HG03135 (cell line): ENCODE results near the gene NTF4.
"Not testable (repeated sequence)": the region's sequence is repeated elsewhere in the genome, so short reads cannot be mapped to it uniquely, and the experiment has no call there.

ENCODE experiments used
- ATAC-seq: cut with Tn5 transposase; IDR thresholded peaks from one replicate; pipeline ENCODE4 v1.9.1; 2021; ENCODE audit warnings: mild to moderate bottlenecking, moderate library complexity; ENCODE audit not compliant: unreplicated experiment

The NTF4 gene

DNA sequence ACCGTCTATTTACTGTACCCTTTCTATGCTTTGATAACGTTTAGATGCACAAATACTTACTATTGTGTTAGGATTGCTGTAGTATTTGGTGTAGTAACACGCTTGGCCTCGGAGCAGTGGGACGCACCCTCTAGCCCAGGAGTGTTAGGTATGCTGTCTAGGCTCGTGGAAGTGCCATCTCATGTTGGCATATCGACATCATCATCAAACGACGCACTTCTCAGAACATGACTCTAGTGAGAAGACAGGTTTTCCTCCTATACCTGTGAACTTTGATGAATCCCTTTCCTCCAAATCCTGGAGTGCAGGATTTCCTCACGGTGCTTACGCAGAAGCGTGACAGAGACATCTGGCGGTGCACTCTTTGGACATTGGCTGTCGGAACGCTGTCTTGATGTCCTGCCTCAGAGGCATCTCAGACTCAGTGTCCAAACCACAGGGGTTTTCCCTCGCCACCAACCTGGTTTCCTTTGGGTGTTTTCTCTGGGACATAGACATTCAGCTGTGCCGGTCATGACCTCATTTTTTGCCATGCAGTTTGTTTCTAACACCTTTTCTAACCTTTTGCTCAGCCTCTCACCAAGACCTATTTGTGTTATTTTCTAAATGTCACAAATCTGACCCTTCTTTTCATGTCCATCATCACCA is 26.9 kb upstream of the NTF4 start:
- ATAC-seq: no peak

DNA sequence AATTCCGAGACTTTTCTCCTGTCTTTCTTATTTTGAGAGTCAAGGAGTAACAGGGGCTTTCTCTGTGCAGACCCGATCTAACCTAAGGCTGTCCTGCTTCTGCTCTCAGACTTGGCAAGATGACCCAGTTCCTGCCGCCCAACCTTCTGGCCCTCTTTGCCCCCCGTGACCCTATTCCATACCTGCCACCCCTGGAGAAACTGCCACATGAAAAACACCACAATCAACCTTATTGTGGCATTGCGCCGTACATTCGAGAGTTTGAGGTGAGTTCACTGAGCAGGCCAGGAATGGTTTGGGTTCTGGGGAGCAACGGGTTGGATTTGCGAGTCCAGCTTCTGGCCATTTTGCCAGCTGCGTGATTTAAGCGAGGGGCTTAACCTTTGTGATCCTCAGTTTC is 21.7 kb upstream of the NTF4 start:
- no peak for ATAC-seq

DNA sequence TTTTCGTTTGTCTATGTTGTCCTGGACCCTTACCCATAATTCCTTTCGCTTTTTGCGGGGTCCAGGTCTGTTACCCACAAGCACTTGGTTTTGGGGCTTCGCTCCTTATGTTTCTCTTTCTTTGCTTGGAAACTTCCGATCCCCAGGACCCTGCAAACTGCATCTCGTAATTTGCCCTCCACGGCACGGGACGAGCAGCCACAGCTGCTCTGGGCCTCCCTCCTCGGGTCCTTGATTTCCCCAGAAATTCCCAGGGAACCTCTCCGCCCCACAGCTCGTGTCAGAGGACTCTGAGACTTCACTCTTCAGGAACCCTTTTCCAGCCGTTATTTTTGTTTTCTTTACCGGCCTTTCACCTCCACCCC is 21.2 kb upstream of the NTF4 start:
- ATAC-seq: no peak

DNA sequence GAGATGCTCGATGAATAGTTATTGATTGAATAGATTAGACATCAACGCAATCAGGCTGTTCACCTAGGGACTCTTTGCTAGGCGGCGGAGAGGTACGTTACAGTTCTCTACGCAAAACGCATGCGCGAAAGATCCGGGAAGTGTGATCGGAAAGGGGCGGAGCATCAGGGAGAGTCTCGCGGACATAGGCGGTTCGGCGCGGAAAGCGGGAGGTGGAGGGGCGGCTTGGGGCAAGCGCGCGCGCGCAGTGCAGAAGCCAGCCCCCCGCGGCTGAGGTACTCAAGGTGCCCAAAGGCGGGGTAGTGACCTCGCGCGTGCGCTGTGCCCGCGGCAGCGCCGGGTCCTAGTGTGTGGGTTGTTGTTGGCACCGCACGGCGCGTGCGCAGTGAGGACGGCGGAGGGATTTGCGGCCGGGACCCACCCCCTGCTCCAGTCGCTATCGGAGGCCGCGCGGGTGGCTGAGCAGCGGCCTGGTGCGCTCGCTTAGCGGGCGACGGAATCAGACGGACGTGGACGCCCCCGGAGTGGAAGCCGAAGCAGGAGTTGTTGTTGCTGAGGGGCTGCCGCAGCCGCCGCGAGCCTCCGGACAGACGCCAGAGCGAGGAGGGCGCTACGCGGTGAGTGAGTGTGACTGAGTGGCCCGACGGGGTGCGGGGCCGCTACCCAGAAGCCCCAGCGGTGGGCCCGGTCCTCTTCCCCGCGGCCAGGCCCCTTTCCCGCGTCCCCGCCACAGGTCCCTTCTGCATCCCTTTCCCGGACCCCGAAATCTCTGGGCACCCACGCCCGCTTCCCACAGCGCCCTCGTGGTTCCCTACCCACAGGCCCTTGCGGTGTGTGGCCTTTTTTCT is 20.6 kb upstream of the NTF4 start, which contains the start of gene SNRNP70:
TSS of gene SNRNP70 (plus strand) at position 432 of the 848 bp plus-strand sequence. CDS start 964 bp downstream, outside the sequence.
- ATAC-seq: peak; percentile 88

DNA sequence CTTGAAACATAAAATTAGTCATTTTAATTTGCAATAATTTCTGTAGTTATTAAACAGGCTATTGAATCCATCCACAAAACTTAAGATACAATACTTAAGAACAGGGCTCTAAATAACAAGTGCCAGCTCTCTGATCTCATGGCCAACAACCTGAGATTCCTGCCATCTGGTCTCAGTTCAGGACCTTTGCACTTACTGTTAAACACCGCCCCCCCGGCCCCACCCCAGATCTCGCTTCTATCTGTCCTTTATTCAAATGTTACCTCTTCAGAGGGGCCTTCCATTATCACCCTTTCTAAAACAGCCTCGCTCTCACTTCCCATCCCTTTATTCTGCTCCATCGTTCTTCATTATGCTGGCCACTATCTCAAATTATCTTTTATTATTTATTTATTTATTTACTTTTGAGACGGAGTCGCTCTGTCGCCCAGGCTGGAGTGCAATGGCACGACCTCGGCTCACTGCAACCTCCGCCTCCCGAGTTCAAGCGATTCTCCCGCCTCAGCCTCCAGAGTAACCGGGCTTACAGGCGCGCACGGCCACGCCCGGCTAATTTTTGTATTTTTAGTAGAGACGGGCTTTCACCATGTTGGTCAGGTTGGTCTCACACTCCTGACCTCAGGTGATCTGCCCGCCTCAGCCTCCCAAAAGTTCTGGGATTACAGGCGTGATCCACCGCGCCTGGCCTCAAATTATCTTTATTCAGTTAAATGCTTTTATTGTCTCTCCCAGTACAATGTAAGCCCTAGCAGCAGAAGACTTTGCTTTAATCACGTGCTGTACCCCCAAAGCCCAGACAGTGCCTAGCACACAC is 19.8 kb upstream of the NTF4 start:
- no peak for ATAC-seq

DNA sequence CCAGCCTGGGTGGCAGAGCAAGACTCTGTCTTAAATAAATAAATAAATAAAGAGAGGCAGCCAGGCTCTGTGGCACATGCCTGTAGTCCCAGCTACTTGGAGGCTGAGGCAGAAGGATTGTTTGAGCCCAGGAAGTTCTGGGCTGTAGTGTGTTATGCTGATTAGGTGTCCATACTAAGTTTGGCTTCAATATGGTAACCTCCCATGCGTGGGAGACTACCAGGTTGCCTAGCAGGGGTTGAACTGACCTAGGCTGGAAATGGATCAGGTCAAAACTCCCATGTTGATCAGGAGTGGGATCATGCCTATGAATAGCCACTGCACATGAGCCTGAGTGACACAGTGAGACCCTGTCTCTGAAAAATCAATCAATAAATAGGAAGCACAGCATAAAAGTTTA is 16.7 kb upstream of the NTF4 start:
- no peak for ATAC-seq

DNA sequence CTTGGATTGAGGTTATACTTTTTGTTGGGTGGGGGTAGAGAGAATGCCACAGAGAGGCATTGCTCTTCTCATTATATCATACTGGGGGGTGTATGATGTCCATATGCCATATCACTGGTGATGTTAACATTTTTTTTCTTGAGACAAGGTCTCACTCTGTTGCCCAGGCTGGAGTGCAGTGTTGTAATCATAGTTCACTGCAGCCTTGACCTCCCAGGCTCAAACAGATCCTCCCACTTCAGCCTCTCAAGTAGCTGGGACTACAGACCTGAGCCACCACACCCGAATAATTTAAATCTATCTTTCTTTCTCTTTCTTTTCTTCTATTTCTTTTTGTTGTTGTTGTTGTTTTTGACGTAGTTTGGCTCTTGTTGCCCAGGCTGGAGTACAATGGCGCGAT is 15.8 kb upstream of the NTF4 start:
- no peak for ATAC-seq

DNA sequence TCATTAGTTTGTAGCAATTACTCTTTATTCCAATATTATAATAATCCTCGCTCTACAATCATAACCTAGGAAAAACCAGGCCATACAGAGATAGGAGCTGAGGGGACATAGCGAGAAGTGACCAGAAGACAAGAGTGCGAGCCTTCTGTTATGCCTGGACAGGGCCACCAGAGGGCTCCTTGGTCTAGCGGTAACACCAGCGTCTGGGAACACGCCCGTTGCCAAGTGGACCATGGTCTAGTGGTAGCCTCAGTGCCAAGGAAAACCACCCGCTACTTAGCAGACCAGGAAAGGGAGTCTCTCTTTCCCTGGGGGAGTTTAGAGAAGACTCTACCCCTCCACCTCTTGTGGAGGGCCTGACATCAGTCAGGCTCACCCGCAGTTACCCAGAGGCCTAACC is 10.3 kb upstream of the NTF4 start:
- ATAC-seq: not testable (repeated sequence)

DNA sequence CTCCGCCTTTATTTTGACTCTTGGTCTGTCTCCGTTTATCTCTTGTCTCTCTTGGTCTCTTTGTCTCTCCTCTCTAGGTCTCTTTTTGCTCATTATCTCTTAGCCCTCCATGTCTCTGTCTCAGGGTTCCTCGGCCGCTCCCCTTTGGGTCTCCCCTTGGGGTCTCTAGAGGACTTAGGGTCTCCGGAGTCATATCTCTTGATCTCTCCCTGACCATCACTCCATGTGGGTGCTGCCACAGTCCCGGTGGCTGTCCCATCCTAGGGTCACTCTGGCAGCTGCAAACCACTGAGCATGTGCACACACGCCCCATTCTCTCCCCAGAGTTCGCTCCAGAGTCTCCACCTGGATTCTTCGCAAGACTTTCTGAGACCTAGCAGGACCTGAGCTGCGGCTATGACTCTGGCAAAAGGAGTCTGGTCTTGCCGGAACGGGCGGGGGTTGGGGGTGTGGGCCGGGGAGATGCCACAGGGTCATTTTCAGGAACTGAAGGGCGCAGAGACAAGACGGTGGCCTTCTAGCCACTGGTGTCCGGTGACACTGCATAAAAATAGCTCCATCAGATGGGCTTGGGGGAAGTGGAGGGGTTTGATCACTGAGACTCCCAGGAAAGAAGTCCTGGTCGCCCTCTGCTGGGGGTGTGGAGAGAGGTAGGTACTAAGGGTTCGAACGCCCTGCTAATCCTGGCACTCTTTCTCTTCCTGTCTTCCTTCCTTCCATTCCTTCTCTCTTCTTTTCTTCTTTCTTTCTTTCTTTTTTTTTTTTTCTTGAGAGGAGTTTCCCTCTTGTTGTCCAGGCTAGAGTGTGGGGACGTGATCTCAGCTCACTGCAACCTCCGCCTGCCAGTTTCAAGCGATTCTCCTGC is 9.1 kb upstream of the NTF4 start:
- ATAC-seq: no peak

DNA sequence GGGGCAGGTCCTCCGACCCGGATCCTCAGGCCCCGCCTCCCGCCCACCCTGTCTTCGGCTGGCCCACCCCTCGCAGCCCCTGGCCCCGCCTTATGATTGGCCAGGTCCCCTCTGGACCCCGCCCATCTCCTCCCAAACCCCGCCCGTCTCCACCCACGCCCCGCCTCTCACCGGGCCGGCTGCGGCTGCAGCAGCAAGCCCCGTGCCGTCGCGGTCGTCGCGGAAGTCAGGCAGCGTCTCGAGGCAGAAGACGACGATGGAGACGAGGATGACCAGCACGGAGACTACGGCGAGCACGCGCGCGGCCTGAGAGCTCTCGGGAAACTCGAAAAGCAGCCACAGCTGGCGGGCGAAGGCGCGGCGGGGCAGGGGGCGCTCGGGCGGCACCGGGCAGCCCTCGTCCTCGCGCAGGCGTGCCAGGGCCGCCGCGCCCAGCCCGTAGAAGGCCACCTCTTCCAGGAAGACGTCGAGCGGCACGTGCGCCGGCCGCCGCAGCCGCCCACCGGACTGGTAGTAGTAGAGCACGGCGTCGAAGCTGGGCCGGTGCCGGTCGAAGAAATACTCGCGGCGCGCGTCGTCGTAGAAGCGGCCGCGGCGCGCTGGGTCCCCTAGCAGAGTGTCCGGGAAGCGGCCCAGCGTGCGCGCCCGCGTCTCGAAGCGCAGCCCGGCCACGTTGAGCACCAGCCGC is 7.4 kb upstream of the NTF4 start:
- no peak for ATAC-seq

DNA sequence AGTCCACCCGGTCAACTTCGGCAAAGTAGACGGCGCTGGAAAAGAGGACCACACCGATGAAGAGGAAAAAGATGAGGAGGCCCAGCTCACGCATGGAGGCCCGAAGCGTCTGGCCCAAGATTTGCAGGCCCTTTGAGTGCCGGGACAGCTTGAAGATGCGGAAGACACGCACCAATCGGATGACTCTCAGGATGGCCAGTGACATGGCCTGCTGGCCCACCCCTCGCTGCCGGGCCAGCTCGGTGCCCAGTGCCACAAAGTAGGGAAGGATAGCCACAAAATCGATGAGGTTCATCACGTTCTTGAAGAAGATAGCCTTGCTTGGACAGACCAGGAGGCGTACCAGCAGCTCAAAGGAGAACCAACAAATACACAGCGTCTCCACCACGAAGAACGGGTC is 5.8 kb upstream of the NTF4 start:
- no peak for ATAC-seq

DNA sequence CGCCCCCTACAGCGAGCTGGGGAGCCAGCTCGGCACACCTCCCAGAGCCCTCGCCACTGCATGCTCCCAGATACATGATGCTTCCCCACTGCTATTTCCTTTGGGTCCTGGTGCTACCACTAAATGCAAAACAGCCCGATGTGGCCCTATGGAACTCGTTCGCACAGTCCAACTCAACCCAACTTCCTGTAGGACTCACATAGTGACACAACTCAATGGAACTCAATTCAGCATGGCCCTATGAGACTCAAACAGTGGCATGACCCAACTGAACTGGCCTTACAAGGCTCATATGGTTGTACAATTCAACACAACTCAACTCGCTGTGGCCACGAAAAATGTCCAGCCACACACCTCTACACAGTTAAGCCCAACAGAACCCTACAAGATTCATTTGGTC is 4.4 kb upstream of the NTF4 start:
- no peak for ATAC-seq

DNA sequence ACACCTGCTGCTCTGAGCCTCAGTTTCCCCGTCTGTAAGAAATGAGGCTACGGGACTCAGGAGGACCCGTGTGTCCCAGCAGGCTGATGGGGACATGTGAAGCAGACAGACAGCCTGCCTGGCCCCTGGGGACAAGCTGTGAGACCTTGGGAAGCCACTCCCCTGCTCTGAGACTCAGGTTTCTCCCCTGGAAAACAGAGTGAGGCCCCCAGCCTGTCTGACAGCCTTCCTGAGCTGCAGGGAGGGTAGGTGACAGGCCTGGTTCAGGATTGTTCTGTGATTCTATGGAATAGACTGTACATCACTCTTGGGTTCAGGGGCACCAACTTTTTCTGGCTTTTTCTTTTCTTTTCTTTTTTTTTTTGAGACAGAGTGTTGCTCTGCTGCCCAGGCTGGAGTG is 2.9 kb upstream of the NTF4 start:
- no peak for ATAC-seq

DNA sequence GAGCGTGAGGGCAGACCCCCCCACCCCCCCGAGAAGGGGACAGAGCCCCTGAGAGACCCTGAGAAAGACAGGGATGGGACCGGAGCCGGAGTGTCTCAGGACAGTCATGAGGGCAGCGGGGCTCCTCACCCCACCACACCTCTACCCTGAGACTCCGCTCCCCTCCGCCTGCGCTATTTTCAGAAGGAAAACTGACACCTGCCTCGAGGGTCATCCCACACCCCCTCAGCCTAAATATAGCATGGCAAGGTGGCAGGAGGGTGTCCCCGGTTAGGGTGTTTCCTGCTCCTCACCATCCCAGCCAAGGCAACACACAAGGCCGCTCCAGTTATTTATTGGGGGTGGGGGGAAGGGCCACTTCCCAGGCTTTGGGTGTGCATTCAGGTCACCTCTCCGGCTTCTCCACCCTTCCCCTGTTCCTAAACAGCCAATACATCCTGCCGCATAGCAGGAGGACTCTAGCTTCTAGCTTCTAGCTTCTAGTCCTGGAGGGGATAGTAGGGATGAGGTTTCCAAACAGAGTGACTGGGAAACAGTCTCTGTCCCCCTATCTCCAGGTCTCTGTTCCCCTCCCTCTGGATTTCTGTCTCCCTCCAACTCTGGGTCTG is 1.4 kb upstream of the NTF4 start:
- no peak for ATAC-seq

DNA sequence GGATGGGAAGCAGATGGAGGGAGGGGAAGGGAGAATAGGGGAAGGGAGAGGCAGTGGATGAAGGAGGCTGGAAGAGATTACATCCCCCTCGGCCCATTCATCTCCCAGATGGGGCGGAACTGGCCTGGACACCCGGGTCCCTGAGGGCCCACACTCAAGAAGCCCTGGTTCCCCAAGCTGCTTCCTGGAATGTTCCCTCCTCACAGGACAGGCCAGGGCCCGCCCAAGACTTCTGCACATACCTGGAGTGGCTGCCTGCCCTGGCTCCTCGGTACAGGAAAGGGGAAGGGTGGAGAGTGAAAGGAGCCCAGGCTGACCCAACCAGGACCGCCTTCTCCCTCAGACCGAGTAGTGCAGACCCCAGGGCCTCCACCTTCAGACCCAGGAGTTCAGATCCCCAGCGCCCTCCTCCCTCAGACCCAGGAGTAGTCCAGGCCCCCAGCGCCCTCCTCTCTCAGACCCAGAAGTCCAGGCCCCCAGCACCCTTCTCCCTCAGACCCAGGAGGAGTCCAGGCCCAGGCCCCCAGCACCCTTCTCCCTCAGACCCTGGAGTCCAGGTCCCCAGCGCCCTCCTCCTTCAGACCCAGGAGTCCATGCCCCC is 489 bp downstream of the NTF4 start:
- no peak for ATAC-seq

DNA sequence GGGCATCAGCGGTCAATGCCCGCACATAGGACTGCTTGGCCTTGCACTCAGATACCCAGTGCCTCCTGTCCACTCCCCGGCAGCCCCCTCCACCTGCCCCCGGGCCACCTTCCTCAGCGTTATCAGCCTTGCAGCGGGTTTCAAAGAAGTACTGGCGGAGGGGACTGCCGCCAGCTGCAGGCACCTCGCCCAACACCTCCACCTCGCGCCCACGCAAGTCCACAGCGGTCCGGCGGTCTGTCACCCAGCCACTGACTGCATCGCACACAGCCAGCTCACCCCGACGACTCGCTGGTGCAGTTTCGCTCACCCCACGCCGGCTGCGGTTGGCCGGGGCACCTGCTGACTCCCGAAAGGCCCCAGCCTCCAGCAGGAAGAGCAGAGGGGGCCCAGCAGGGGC is 3.2 kb downstream of the NTF4 start:
- ATAC-seq: no peak

DNA sequence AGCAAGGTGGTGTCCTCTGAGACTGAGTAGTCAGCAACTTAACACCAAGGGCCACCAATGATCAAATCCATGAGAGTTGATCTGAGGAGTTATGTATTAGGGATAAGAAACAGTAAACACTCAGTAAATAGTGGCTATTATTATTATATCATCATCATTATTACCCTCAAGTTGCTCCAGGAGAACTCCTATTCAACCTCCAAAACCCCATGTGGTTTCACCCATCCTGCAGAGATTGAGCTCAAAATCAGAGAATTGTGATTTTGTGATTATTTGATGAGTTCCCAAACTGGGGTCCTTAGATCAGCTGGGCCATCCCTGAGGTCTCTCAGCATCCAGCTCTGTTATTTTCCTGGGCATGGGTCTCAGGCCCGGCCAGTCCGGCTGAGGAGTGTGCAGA is 3.6 kb downstream of the NTF4 start:
- ATAC-seq: no peak

DNA sequence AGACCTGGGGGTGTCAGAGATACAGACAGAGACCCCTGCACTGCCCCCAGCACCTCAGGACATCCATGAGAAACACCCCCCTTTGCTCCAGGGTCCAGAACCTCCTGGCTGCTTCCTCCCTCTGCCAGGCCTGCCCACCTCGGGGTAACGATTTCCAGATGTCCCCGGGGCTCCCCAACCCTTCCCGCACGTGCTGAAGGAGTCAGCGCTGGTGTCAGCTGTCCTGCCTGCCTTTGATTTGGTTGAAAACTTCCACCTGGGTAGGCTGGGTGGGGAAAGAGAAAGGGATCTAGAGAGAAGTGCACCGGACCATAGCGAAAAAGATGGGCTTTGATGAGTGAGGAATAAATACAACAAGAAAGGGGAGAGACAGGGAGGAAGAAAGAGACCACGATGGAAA is 5.6 kb downstream of the NTF4 start:
- ATAC-seq: no peak

DNA sequence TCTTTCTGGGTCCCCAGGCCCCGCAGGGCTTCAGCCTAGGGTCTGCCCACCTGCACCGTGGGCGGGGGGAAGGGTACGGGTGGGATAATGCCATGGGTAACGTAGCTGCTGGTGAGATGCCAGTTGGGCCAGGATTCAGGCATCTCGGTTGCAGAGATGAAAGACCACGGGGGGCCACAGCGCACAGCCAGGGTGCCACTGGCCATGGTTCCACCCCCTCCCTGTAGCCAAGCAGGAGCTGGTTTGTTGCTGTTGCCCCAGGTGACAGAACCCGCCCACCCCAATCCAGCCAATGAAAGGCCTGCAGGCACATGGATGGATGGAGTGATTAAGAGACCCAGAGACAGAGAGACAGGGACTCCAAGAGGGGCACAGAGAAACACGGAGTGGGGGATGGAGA is 6.1 kb downstream of the NTF4 start:
- ATAC-seq: no peak
